PC-3 (cell line): Measurements from ENCODE around the gene GRB7.

Experiments
- EZH2 ChIP-seq: fragments of 300-600 bp; sonication (generic); IDR thresholded peaks from one replicate; pipeline ENCODE4 v1.6.1; 2017; ENCODE audit warnings: antibody characterized with exemption, mild to moderate bottlenecking, low read length; ENCODE audit not compliant: unreplicated experiment
- EZH2phosphoT487 ChIP-seq: fragments of 300-600 bp; sonication (generic); IDR thresholded peaks from 2 replicates; pipeline ENCODE4 v1.6.1; 2018; ENCODE audit warnings: mild to moderate bottlenecking, antibody characterized with exemption, low read length, borderline replicate concordance
- TF ChIP-seq, protein P1 (sequence below): fragments of 300-600 bp; sonication (generic); conservative IDR thresholded peaks from 2 replicates; pipeline ENCODE4 v1.5.1; 2017; ENCODE audit warnings: antibody characterized with exemption, low read depth, mild to moderate bottlenecking, low read length

GRCh38 chr17:39709319-39709997 is 28.3 kb upstream of the GRB7 start:
- TF ChIP-seq, protein P1, sequence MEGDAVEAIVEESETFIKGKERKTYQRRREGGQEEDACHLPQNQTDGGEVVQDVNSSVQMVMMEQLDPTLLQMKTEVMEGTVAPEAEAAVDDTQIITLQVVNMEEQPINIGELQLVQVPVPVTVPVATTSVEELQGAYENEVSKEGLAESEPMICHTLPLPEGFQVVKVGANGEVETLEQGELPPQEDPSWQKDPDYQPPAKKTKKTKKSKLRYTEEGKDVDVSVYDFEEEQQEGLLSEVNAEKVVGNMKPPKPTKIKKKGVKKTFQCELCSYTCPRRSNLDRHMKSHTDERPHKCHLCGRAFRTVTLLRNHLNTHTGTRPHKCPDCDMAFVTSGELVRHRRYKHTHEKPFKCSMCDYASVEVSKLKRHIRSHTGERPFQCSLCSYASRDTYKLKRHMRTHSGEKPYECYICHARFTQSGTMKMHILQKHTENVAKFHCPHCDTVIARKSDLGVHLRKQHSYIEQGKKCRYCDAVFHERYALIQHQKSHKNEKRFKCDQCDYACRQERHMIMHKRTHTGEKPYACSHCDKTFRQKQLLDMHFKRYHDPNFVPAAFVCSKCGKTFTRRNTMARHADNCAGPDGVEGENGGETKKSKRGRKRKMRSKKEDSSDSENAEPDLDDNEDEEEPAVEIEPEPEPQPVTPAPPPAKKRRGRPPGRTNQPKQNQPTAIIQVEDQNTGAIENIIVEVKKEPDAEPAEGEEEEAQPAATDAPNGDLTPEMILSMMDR, result no peak
- no peak for TF ChIP-seq EZH2
- TF ChIP-seq EZH2phosphoT487, result no peak
